GM12873 (cell line): Measurements from ENCODE around the gene SCRN1.

Experiments used
- TF ChIP-seq, protein P1 (sequence below): IDR thresholded peaks from 2 replicates; pipeline ENCODE4 v1.5.1; 2012; ENCODE audit warnings: low read depth, mild to moderate bottlenecking, moderate library complexity, low read length, control low read depth; ENCODE audit not compliant: insufficient read depth; ENCODE audit errors: missing control alignments

SCRN1 gene

DNA sequence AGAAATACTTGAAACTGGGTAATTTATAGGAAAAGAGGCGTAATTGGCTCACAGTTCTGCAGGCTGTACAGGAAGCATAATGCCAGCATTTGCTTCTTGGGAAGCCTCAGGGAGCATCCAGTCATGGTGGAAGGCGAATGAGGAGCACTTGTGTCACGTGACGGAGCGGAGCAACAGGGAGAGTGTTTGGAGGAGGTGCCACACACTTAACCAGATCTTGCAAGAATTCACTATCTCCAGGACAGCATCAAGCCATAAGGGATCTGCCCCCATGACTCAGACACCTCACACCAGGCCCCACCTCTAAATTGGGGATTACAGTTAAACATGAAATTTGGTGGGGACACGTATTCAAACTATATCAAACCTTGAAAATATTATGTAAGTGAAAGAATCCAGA is 94.0 kb downstream of the SCRN1 start:
- TF ChIP-seq, protein P1, sequence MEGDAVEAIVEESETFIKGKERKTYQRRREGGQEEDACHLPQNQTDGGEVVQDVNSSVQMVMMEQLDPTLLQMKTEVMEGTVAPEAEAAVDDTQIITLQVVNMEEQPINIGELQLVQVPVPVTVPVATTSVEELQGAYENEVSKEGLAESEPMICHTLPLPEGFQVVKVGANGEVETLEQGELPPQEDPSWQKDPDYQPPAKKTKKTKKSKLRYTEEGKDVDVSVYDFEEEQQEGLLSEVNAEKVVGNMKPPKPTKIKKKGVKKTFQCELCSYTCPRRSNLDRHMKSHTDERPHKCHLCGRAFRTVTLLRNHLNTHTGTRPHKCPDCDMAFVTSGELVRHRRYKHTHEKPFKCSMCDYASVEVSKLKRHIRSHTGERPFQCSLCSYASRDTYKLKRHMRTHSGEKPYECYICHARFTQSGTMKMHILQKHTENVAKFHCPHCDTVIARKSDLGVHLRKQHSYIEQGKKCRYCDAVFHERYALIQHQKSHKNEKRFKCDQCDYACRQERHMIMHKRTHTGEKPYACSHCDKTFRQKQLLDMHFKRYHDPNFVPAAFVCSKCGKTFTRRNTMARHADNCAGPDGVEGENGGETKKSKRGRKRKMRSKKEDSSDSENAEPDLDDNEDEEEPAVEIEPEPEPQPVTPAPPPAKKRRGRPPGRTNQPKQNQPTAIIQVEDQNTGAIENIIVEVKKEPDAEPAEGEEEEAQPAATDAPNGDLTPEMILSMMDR: no peak

DNA sequence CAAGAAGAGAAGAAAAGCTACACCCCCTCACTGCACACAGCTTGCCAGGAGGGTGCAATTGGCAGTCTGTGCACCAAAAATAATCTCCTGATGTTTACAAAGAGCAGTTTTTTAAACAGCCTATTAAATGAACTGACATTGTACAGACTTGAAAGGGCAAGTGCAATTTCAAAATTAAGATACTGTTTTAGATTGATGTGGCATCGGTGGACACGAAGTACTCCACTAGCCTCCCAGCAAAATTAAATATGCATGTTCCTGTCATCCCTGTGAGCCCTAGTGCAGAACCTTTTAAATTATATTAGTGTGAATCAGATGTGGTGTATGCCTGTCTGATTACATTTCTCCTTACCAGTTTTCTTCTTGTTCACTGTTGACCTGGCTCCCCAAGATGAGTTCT is 95.3 kb downstream of the SCRN1 start:
- TF ChIP-seq, protein P1: no peak

- TF ChIP-seq, protein P1: no peak
These were observed 96.1 kb downstream of the SCRN1 start for GRCh38 chr7:29893351-29893965.

- TF ChIP-seq, protein P1: no peak
These were observed 97.4 kb downstream of the SCRN1 start for GRCh38 chr7:29892231-29892630.

- TF ChIP-seq, protein P1: no peak
These were observed 97.8 kb downstream of the SCRN1 start for GRCh38 chr7:29891766-29892165.

- TF ChIP-seq, protein P1: no peak
These were observed 99.3 kb downstream of the SCRN1 start for GRCh38 chr7:29890251-29890650.

GRCh38 chr7:29889288-29889687 is 100.3 kb downstream of the SCRN1 start:
- TF ChIP-seq, protein P1: no peak

GRCh38 chr7:29888006-29888405 is 101.6 kb downstream of the SCRN1 start:
- TF ChIP-seq, protein P1: no peak
